Measurements from ENCODE around the gene COL23A1.

COL23A1 gene

DNA sequence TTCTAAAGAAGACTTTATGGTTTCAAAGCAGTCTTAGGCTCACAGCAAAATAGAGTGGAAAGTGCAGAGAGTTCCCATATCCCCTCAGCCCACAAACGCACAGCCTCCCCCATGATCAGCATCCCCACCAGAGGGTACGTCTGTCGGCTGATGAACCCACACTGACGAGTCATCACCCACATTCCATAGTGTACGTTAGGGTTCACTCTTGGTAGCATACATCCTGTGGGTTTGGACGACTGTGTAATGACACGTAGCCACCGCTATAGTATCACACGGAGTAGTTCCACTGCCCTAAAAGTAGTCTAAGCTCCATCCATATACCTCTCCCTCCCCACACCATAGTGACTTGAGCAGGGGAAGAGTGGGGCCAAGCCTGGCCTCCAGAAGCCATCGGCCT, 221.9 kb downstream of the COL23A1 start:
- TF ChIP-seq, protein P1, sequence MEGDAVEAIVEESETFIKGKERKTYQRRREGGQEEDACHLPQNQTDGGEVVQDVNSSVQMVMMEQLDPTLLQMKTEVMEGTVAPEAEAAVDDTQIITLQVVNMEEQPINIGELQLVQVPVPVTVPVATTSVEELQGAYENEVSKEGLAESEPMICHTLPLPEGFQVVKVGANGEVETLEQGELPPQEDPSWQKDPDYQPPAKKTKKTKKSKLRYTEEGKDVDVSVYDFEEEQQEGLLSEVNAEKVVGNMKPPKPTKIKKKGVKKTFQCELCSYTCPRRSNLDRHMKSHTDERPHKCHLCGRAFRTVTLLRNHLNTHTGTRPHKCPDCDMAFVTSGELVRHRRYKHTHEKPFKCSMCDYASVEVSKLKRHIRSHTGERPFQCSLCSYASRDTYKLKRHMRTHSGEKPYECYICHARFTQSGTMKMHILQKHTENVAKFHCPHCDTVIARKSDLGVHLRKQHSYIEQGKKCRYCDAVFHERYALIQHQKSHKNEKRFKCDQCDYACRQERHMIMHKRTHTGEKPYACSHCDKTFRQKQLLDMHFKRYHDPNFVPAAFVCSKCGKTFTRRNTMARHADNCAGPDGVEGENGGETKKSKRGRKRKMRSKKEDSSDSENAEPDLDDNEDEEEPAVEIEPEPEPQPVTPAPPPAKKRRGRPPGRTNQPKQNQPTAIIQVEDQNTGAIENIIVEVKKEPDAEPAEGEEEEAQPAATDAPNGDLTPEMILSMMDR (IDR thresholded peaks at IDR 0.05; ENCODE audit: low read depth, low read length, missing control alignments): no peak
- no peak overlapping the region for H3K4me3 ChIP-seq (replicated peaks; ENCODE audit: low read depth, low read length)
- no peak for DNase-seq (ENCODE audit: extremely low read depth, low read depth)

DNA sequence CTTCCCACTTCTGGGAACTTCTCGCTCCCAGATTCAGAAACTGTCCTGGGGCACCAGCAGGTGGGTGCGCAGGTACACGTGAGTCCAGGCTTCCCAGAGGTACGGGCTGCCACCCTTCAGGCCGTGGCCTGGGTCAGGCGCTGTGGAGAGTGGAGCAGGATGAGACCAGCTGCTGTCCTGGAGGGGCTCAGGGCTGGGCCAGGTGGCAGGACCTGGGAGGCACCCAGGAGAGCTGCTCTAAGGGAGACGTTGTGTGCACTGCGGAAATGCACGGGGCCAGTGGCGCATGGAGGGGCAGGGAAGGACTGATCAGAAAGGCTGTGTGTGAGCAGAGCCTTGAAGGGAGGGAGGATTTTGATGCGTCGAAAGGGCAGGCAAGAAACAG, 222.5 kb downstream of the COL23A1 start:
- no peak overlapping the region for H3K4me3 ChIP-seq (replicated peaks; ENCODE audit: low read depth, low read length)
- no peak for DNase-seq (ENCODE audit: extremely low read depth, low read depth)
- TF ChIP-seq, protein P1 (IDR thresholded peaks at IDR 0.05; ENCODE audit: low read depth, low read length, missing control alignments): no peak

DNA sequence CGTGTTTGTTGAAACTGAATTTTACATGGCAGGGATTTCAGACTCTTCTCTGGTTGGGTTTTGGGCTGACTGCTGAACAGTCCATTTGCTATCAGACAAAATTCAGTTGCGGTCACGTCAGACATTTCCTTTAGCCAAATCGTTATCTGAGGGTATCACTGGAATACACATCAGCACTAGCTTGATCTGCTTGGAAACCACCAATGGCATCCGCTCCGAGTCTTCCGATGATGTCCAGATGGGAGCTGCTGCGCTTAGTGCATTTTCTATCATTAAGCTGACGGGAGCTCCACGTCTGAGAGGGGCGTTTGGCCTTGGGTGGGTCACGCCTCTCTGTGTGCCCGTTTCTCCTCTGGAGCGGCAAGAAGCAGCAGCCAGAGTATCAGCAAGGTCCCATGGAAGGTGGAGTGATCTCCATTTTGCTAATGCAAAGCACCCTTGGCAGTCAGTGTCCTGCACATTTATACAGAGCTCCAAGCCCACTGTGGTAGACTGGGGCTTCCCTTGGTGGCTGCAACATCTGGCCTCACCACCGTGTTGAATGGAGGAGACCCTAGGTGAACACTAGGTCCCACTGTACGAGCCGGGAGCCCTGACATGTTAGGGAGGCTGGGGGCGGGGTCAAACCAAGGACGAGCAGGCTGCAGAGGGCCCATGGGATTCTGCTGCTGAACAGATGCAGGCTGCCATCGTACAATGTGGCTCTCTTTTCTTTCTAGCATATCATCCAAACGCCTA, 223.0 kb downstream of the COL23A1 start:
- no peak overlapping the region for H3K4me3 ChIP-seq (replicated peaks; ENCODE audit: low read depth, low read length)
- no peak for DNase-seq (ENCODE audit: extremely low read depth, low read depth)
- TF ChIP-seq, protein P1 (IDR thresholded peaks at IDR 0.05; ENCODE audit: low read depth, low read length, missing control alignments): no peak

DNA sequence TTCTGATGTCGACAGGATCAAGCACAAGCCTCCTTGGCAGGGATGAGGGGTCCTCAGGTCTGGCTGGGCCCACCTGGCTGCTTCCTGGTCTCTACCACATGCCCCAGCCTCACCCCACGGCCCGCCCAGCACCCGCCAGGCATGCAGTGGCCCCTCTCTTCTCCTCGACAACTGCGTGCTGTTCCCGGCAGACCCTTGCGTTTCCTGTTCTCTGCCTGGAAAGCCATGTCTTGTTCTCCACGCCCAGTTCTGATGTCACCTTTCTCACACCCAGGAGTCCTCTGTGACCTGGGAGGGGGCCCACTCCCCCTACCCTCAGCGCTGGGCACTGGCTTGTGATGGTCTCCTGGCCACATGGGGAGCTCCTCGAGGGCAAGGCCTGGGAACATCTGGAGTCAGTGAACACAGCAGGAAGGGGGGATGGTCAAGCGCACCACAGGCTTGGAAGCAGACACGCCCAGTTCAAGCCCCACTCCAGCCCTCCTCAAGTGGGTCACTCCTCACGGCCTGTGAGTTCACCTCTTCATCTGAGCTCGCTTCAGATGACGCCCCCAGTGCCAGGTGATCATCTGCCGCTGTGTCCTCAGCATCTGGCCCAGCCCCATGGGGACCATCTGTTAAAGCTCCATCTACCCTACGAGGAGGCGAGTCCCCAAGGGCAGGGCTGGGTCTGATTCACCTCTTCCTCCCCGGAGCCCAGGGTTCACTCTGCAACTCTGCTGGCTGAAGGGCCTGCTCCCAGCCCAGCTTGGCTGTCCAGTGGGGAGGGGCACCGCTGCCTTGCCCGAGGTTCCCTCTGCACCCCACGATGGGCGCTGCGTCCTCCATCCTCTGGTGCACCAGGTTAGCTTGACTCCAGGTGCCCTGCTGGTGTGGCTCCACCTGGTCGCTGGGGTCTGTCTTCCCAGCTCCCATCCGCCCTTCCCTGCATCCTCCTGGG, 224.4 kb downstream of the COL23A1 start:
- H3K4me3 ChIP-seq (replicated peaks; ENCODE audit: low read depth, low read length): no peak overlapping the region
- DNase-seq (ENCODE audit: extremely low read depth, low read depth): no peak
- TF ChIP-seq, protein P1 (IDR thresholded peaks at IDR 0.05; ENCODE audit: low read depth, low read length, missing control alignments): no peak

DNA sequence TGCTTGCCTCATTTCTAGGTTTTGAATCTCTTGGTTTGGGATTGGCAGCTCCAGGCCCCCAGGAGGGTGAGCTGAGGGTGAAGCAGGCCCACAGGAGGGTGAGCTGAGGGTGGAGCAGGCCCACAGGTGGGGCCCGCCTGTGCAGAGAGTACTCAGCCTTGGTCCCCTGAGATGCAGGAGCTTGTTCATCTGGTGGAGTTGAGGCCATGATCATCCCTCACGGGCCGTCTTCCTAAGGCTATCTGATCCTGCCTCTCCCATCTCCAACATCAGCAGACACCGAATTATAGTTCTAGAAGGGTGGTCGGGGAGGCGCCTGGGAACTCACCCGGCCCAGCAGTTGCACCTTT, 225.9 kb downstream of the COL23A1 start:
- TF ChIP-seq, protein P1 (IDR thresholded peaks at IDR 0.05; ENCODE audit: low read depth, low read length, missing control alignments): no peak
- DNase-seq (ENCODE audit: extremely low read depth, low read depth): no peak
- H3K4me3 ChIP-seq (replicated peaks; ENCODE audit: low read depth, low read length): no peak overlapping the region

DNA sequence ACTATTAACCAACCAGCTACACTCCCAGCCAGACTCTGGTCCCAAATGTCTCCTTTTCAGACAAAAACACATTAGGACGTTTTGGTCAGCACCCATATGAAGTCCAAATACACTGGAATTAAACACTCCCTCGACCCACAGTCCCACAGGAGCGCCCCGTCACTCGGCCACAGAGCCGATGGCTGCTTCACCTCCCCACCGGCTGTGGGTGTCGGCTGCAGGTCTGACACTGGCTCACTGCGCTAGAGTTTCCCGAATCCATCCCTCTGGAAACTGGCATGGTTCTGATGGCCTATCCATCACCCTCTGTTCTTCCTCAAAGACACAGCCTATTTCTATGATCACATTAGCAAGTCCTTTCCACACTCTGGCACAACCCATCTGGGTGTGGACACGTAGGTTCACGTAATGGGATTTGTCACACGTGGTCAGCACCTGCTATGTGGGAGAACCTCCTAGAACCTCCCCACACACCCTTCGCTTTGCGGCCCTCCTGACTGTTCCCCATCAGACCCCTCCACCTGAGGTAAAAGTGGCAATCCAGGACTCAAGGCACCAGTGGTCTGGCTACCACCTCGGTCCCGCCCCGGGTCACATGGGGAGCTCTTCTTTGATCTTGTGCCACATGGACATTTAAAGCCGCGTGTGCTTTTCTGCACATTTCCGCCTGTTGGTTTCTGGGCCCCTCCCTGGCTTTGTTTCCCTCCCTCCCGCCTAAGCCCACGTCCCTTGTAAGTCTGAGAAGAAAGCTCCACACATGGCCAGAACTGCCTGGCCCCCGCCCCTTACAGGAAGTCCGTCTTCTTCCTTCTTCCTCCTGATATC, 226.5 kb downstream of the COL23A1 start:
- TF ChIP-seq, protein P1 (IDR thresholded peaks at IDR 0.05; ENCODE audit: low read depth, low read length, missing control alignments): no peak
- H3K4me3 ChIP-seq (replicated peaks; ENCODE audit: low read depth, low read length): no peak overlapping the region
- no peak for DNase-seq (ENCODE audit: extremely low read depth, low read depth)
